ENCODE measurements around the gene HIGD1C. TPM values are rescaled to one million over a fixed set of nuclear protein-coding genes. Genes with fewer than 3 reads are reported as not detected.
A peak's percentile ranks its signal among the peaks of the same experiment; 100 is the strongest.
"Not testable (repeated sequence)": the region's sequence is repeated elsewhere in the genome, so short reads cannot be mapped to it uniquely, and the experiment has no call there.

HIGD1C gene
- total RNA-seq, 2 experiments from 2014 or later = not detected

DNA sequence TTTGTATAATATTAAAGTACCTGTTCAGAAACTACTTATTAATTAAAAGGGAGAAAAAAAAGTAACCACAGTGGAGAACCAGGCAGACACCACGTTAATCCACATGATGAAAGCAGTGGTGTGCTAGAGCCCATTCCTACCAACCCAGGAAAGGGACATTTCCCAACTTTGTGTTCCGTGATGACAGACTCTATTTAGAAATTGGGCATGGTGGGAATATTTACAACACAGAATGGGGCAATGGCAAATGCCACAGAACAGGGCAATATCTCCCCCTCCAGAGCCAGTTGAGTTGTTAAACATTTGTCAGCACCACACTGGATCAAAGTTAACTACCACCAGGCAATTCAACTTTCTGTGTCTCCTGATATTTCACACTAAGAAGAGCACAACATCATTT lies 1.2 kb upstream of the HIGD1C start:
- Mint-ChIP-seq H3K9me3 (no peaks in the 10 kb centered on the region), H3K36me3 (ENCODE audit: low read depth) (no peaks in the 10 kb centered on the region), H3K4me1 (ENCODE audit: low read depth) (no peaks in the 10 kb centered on the region), H3K27ac (no peak overlapping the region), H3K4me3 (no peak overlapping the region), H3K27me3 (no peaks in the 10 kb centered on the region)
- ATAC-seq = no peak
- intact Hi-C loops (cut with micrococcal nuclease) = no loop called here
- POLR2A ChIA-PET = no interaction called here
- no peak for DNase-seq
- CTCF ChIA-PET = no interaction called here
- TF ChIP-seq, protein P1, sequence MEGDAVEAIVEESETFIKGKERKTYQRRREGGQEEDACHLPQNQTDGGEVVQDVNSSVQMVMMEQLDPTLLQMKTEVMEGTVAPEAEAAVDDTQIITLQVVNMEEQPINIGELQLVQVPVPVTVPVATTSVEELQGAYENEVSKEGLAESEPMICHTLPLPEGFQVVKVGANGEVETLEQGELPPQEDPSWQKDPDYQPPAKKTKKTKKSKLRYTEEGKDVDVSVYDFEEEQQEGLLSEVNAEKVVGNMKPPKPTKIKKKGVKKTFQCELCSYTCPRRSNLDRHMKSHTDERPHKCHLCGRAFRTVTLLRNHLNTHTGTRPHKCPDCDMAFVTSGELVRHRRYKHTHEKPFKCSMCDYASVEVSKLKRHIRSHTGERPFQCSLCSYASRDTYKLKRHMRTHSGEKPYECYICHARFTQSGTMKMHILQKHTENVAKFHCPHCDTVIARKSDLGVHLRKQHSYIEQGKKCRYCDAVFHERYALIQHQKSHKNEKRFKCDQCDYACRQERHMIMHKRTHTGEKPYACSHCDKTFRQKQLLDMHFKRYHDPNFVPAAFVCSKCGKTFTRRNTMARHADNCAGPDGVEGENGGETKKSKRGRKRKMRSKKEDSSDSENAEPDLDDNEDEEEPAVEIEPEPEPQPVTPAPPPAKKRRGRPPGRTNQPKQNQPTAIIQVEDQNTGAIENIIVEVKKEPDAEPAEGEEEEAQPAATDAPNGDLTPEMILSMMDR (IDR thresholded peaks at IDR 0.05) = no peak

DNA sequence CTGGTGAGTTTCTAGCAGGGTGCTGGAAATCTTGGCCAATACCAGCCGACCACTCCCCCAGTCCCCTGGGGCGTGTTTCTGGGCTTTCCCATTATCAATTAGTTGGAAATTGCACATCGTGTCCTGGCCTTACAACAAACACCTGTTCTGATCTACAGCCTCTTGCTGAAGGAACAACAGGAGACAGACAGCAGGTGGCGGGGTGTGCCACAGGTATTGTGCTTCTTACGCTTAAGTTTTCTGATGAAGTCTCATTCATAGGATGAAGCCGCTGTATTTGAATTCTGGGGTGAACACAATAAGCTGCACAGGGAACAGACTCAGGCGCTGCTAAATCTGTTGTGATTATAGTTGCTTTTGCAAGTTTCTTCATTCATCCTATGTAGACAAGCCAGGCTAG lies 703 bp downstream of the HIGD1C start:
- DNase-seq (peak; percentile 9), ATAC-seq (no peak)
- intact Hi-C loops (cut with micrococcal nuclease) = no loop called here
- CTCF ChIA-PET = no interaction called here
- POLR2A ChIA-PET = no interaction called here
- TF ChIP-seq, protein P1 (IDR thresholded peaks at IDR 0.05) = no peak
- H3K27ac Mint-ChIP-seq = no peak overlapping the region
- H3K9me3 Mint-ChIP-seq = no peaks in the 10 kb centered on the region
- no peaks in the 10 kb centered on the region for H3K4me1 Mint-ChIP-seq (ENCODE audit: low read depth)
- H3K36me3 Mint-ChIP-seq (ENCODE audit: low read depth) = no peaks in the 10 kb centered on the region
- no peaks in the 10 kb centered on the region for H3K27me3 Mint-ChIP-seq
- H3K4me3 Mint-ChIP-seq = no peak overlapping the region

DNA sequence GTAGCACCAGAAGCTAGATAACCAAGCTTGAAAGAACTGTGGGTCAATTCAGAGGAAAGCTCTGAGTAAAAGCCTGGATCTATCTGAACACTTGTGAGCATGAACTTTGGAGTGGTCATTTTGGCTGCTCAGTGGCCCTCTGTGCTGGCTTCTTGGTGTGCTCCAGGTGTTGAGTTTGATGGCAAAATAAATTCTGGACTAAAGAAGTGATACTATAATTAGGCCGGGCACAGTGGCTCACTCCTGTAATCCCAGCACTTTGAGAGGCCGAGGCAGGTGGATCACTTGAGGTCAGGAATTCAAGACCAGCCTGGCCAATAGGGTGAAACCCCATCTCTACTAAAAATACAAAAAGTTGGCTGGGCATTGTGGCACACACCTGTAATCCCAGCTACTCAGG lies 2.4 kb downstream of the HIGD1C start:
- H3K4me3 Mint-ChIP-seq; DNase-seq; ATAC-seq; POLR2A ChIA-PET; H3K4me1 Mint-ChIP-seq (ENCODE audit: low read depth); H3K27ac Mint-ChIP-seq; CTCF ChIA-PET; H3K27me3 Mint-ChIP-seq; H3K9me3 Mint-ChIP-seq; intact Hi-C loops (cut with micrococcal nuclease); H3K36me3 Mint-ChIP-seq (ENCODE audit: low read depth): not testable (repeated sequence)

DNA sequence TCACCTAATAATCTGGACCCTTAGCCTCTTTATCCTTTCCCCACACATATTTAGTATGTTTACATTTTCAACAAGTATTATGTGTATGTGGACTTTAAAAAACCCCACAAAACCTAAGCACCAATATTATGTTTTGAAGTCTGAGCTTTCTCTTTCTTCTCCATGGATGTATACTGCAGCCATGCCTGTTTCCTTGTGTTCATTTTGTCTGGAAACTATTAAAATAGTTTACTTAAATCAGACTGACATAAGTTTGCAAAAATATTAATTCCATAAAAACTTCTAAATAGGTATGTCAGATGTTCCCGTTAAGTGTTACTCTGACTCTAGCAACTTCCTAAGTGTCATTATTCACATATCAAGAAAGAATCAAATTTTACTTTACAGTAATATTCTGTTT lies 2.9 kb downstream of the HIGD1C start:
- TF ChIP-seq, protein P1 (IDR thresholded peaks at IDR 0.05) = no peak
- intact Hi-C loops (cut with micrococcal nuclease) = no loop called here
- Mint-ChIP-seq H3K36me3 (ENCODE audit: low read depth) (no peaks in the 10 kb centered on the region), H3K27me3 (no peaks in the 10 kb centered on the region), H3K27ac (no peak overlapping the region), H3K4me1 (ENCODE audit: low read depth) (peaks cover 5% of the 10 kb centered on the region), H3K4me3 (no peak overlapping the region), H3K9me3 (no peaks in the 10 kb centered on the region)
- no peak for ATAC-seq
- DNase-seq = no peak
- POLR2A ChIA-PET = no interaction called here
- CTCF ChIA-PET = no interaction called here

DNA sequence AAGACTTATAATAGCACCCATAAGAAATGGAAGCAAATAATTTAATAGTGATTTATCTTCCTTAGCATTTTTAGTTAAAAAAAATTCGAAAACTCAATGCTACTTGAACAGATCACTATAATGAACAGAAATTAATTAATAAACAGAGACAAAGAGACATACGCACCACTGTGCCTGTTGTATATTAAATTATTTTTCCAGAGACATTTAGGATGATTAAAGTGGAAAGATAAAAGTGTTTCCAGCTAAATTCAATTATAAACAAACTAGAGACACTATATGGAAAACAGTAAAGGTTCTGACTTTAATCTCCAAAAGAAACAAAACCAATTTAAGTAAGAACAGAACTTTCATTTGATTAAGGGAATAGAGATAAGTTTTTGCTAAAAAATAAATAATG lies 3.4 kb downstream of the HIGD1C start:
- H3K4me3 Mint-ChIP-seq = no peak overlapping the region
- intact Hi-C loops (cut with micrococcal nuclease) = no loop called here
- DNase-seq (no peak), ATAC-seq (no peak)
- H3K9me3 Mint-ChIP-seq = no peaks in the 10 kb centered on the region
- H3K4me1 Mint-ChIP-seq (ENCODE audit: low read depth) = peaks cover 6% of the 10 kb centered on the region
- POLR2A ChIA-PET = no interaction called here
- no peak overlapping the region for H3K27ac Mint-ChIP-seq
- no peaks in the 10 kb centered on the region for H3K27me3 Mint-ChIP-seq
- CTCF ChIA-PET = no interaction called here
- TF ChIP-seq, protein P1 (IDR thresholded peaks at IDR 0.05) = no peak
- no peaks in the 10 kb centered on the region for H3K36me3 Mint-ChIP-seq (ENCODE audit: low read depth)

DNA sequence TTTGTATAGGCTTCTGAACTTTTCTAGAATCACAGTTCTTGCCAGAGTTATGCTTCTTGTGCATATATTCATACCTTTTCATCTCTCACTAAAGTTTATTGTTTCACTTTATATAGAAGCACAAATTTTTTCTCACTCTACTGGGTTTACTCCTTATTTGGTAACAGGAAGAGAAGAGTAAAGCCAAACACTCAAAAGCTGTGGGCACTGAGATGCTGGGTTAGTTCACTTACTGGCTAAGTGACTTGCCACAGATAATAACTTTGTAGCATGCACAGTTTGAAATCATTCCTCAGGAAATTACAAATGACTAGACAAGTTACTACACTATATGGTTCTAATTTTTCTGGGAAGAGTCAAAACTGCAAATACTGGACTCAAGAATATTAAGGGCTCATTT lies 7.8 kb downstream of the HIGD1C start:
- ATAC-seq (no peak), DNase-seq (no peak)
- TF ChIP-seq, protein P1 (IDR thresholded peaks at IDR 0.05) = no peak
- Mint-ChIP-seq H3K4me3 (no peak overlapping the region), H3K9me3 (no peaks in the 10 kb centered on the region), H3K27ac (no peak overlapping the region), H3K4me1 (ENCODE audit: low read depth) (peaks cover 6% of the 10 kb centered on the region), H3K36me3 (ENCODE audit: low read depth) (no peaks in the 10 kb centered on the region), H3K27me3 (no peaks in the 10 kb centered on the region)
- CTCF ChIA-PET = interaction anchor here (1.0 kb wide), 1 partner anchor 68 kb away, joined by 4 read pairs; no protein-coding TSS in a partner anchor
- intact Hi-C loops (cut with micrococcal nuclease) = no loop called here
- POLR2A ChIA-PET = interaction anchor here (0.6 kb wide), 1 partner anchor 34 kb away, joined by 6 read pairs; no protein-coding TSS in a partner anchor

Data from activated CD8-positive, alpha-beta T cell treated with anti-CD3 and anti-CD28 coated beads for 36 hours (primary cell).